HEK293T (cell line): ENCODE measurements around the gene KIFC3.
"Not testable (repeated sequence)": the region's sequence is repeated elsewhere in the genome, so short reads cannot be mapped to it uniquely, and the experiment has no call there.

Experiments used
- CTCF ChIA-PET: fragments of 350-600 bp; formaldehyde crosslinking; extraction: SDS; loops from one replicate; lab custom pipeline; 2021; ENCODE audit warnings: antibody characterized with exemption, inconsistent platforms; lab: Yijun Ruan, JAX
- POLR2A ChIA-PET: fragments of 350-600 bp; formaldehyde crosslinking; extraction: SDS; loops from one replicate; lab custom pipeline; 2020; ENCODE audit warnings: antibody characterized with exemption, inconsistent platforms; lab: Yijun Ruan, JAX
- DNase-seq: peaks from one replicate; pipeline ENCODE4 v3.0.0; 2012; ENCODE audit warnings: mixed read lengths; ENCODE audit errors: extremely low spot score
- ARNT ChIP-seq: fragments of 450-650 bp; IDR thresholded peaks from 2 replicates; pipeline ENCODE4 v1.6.1; 2017; ENCODE audit warnings: mild to moderate bottlenecking
- BHLHE40 ChIP-seq: fragments of 450-650 bp; IDR thresholded peaks from 2 replicates; pipeline ENCODE4 v1.6.1; 2016; ENCODE audit warnings: mild to moderate bottlenecking, moderate library complexity, borderline replicate concordance
- CTBP1 ChIP-seq: fragments of 450-650 bp; IDR thresholded peaks from 2 replicates; pipeline ENCODE4 v1.6.1; 2016; ENCODE audit warnings: borderline replicate concordance
- ELF4 ChIP-seq: fragments of 450-650 bp; IDR thresholded peaks from 2 replicates; pipeline ENCODE4 v1.6.1; 2017; ENCODE audit warnings: antibody characterized with exemption
- FOXA1 ChIP-seq: fragments of 450-650 bp; IDR thresholded peaks from 2 replicates; pipeline ENCODE4 v1.6.1; 2016; ENCODE audit warnings: mild to moderate bottlenecking
- FOXK2 ChIP-seq: fragments of 450-650 bp; IDR thresholded peaks from 2 replicates; pipeline ENCODE4 v1.6.1; 2016; ENCODE audit warnings: mild to moderate bottlenecking
- FOXM1 ChIP-seq: fragments of 450-650 bp; IDR thresholded peaks from 2 replicates; pipeline ENCODE4 v1.6.1; 2017; ENCODE audit warnings: mild to moderate bottlenecking, borderline replicate concordance
- HDGF ChIP-seq: fragments of 450-650 bp; IDR thresholded peaks from 2 replicates; pipeline ENCODE4 v1.6.1; 2017; ENCODE audit warnings: antibody characterized with exemption, borderline replicate concordance
- L3MBTL2 ChIP-seq: fragments of 450-650 bp; conservative IDR thresholded peaks from 2 replicates; pipeline ENCODE4 v1.6.1; 2016; ENCODE audit warnings: mild to moderate bottlenecking
- LEF1 ChIP-seq: fragments of 450-650 bp; IDR thresholded peaks from 2 replicates; pipeline ENCODE4 v1.6.1; 2017; ENCODE audit warnings: mild to moderate bottlenecking, borderline replicate concordance
- NFRKB ChIP-seq: fragments of 450-650 bp; IDR thresholded peaks from 2 replicates; pipeline ENCODE4 v1.6.1; 2016; ENCODE audit warnings: mild to moderate bottlenecking, moderate library complexity
- PKNOX1 ChIP-seq: fragments of 450-650 bp; IDR thresholded peaks from 2 replicates; pipeline ENCODE4 v1.6.1; 2016
- SP1 ChIP-seq: fragments of 450-650 bp; IDR thresholded peaks from 2 replicates; pipeline ENCODE4 v1.6.1; 2017
- SUZ12 ChIP-seq: fragments of 450-650 bp; IDR thresholded peaks from 2 replicates; pipeline ENCODE4 v1.6.1; 2016; ENCODE audit warnings: mild to moderate bottlenecking
- TARDBP ChIP-seq: fragments of 450-650 bp; IDR thresholded peaks from 2 replicates; pipeline ENCODE4 v1.6.1; 2016
- ZNF384 ChIP-seq: fragments of 450-650 bp; IDR thresholded peaks from 2 replicates; pipeline ENCODE4 v1.6.1; 2016

KIFC3 gene

DNA sequence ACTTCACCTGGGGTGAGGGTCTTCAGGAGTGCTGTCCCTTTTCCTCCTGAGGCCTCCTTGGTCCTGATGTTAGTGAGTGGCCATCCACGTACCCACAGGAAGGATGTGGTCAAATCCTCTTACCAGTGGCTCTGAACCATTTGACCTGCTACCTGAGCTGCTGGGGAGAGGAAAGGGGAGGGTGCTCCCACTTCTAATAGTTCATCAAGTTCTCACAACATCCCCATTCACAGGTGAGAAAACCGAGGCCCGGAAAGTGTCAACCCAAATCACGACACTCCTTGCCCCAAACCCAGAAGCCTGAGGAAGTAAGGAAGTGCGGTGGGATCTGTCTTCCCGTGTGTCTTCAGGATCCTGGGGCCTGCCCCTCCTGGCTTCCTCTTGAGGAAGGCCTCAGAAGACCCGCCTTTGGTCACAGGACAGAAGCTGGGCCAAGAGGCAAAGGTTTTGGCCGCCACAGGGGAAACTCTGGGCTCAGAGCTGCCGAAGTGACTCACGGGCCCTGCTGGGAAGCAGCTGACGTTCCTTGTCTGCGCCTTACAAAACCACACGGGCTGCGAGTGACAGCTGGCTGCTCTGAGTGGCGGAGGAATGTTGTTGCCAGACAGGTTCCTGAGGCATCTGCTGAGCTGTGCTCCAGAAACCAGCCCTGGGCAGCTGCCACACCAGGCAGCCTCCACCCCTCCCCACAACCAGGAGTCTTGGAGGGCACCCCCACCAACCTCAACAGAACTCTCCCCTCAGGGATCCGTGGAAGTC lies 13.9 kb upstream of the KIFC3 start:
- TF ChIP-seq HDGF (no peak), ELF4 (no peak), L3MBTL2 (no peak), ZNF384 (no peak), CTBP1 (no peak), TARDBP (no peak), BHLHE40 (no peak), FOXK2 (no peak), FOXM1 (no peak), PKNOX1 (no peak), LEF1 (no peak), ARNT (no peak), SP1 (no peak), FOXA1 (no peak)
- no peak for DNase-seq
- ChIA-PET CTCF (no interaction called here), POLR2A (interaction anchor here (1.2 kb wide), 1 partner anchor 14 kb away, joined by 3 read pairs; the partner anchor contains the start of gene KIFC3)

DNA sequence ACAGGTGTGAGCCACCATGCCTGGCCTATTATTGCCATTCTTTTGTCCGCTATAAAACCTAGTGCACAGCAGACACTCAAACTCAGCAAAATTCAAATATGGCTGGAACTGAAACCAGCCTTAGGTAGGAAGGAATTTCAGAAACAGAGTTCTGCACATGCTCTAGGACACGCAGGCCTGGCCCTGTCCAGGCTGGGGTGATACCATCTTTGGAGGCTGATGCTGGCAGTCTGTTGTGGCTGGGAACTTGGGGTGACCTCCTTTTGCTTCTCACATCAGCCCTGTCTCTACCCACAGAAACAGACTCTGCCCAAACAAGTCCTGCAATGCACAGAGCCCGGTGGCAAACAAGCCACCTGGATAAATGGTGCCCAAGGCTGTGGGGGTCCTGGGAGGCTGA lies 12.6 kb upstream of the KIFC3 start:
- no peak for DNase-seq
- CTCF ChIA-PET: no interaction called here
- POLR2A ChIA-PET: no interaction called here
- no peak for TF ChIP-seq TARDBP
- no peak for TF ChIP-seq FOXM1
- no peak for TF ChIP-seq CTBP1
- TF ChIP-seq ARNT: no peak
- no peak for TF ChIP-seq SUZ12
- no peak for TF ChIP-seq SP1
- no peak for TF ChIP-seq ZNF384
- no peak for TF ChIP-seq NFRKB
- no peak for TF ChIP-seq BHLHE40
- TF ChIP-seq PKNOX1: no peak

- DNase-seq: no peak
- TF ChIP-seq ARNT: no peak
- CTCF ChIA-PET: no interaction called here
- POLR2A ChIA-PET: no interaction called here
Observed at GRCh38 chr16:57813466-57813865, 11.2 kb upstream of the KIFC3 start.

DNA sequence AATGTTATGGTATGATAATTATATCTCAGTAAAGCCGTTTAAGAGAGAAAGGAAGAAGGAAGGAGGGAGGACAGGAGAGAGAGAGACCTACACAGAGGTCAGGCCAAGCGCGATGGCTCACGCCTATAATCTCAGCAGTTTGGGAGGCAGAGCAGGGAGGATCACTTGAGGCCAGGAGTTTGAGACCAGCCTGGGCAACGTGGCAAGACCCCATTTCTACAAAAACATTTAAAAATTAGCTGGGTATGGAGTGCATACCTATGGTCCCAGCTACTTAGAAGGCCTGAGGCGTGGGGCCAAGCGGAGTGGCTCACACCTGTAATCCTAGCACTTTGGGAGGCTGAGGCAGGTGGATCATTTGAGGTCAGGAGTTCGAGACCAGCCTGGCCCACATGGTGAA lies 9.0 kb upstream of the KIFC3 start:
- CTCF ChIA-PET, DNase-seq, POLR2A ChIA-PET: not testable (repeated sequence)

DNA sequence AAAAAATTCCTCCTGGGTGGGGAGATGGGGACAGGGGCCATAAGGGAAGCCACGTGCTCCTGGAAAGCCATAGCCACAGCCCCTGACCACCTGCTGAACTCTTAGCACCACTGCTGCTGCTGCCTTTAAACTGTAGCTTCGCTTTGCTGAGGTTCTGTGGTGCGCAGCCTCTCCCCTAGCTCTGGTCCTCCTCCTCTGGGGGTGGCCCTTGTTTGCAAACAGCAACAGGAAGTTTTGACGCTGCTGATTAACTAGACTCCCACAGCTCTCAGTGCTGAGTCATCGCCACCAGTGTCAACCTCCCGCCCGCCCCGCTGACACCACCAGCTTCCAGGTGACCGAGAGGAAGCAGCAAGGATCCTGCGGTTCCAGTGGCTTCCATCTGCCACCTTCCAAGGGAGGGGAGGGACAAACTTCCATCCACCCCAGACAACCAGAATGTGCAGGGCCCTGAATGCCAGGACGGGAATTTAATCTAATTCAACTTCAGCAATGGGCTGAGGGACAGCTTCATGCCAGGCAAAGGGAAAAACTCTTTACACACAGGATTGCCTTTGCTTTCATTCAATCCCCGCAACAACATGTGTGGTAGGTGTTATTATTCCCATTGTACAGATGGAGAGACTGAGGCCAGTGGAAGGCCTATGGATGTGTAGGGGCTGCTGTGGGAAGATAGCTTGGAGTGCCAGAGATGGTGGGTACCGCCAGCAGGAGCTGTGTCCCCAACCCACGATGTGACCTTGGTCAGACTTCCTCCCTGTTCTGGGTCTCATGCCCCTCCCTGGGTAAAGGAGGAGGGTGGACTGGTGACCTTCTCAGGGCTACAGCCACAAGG lies 8.1 kb upstream of the KIFC3 start:
- CTCF ChIA-PET: interaction anchor here (1.0 kb wide), 1 partner anchor 53 kb away, joined by 4 read pairs; no protein-coding TSS in a partner anchor
- no peak for DNase-seq
- TF ChIP-seq ARNT (no peak), TARDBP (no peak), FOXK2 (no peak), CTBP1 (no peak), FOXM1 (no peak), HDGF (no peak), PKNOX1 (no peak), L3MBTL2 (no peak), LEF1 (no peak), BHLHE40 (no peak), NFRKB (no peak), ELF4 (no peak), SUZ12 (no peak), FOXA1 (no peak), SP1 (no peak), ZNF384 (no peak)
- POLR2A ChIA-PET: interaction anchor here (1.2 kb wide), 1 partner anchor 30 kb away, joined by 3 read pairs; no protein-coding TSS in a partner anchor
